ENCODE data around the gene GNA14. TPM values are rescaled to one million over a fixed set of nuclear protein-coding genes. Genes with fewer than 3 reads are reported as not detected.

Gene GNA14
- total RNA-seq, 4 donors from 2014 or later = 3.9 to 12.4 (median 8.9) TPM

- Histone ChIP-seq H3K4me1 (no peaks in the 10 kb centered on the region), H3K4me3 (no peak overlapping the region), H3K27ac (no peak overlapping the region), H3K27me3 (no peaks in the 10 kb centered on the region), H3K36me3 (no peaks in the 10 kb centered on the region), H3K9me3 (no peaks in the 10 kb centered on the region)
- TF ChIP-seq CTCF (IDR thresholded peaks at IDR 0.05) = no peak
- TF ChIP-seq POLR2A (IDR thresholded peaks at IDR 0.05) = no peak
- DNase-seq = no peak
Observed at GRCh38 chr9:77597057-77597456, 51.1 kb downstream of the GNA14 start.

GRCh38 chr9:77595426-77596095 is 52.6 kb downstream of the GNA14 start:
- H3K27me3 ChIP-seq = no peaks in the 10 kb centered on the region

GRCh38 chr9:77594963-77595362 is 53.2 kb downstream of the GNA14 start:
- H3K27ac ChIP-seq = no peak overlapping the region
- no peaks in the 10 kb centered on the region for H3K27me3 ChIP-seq
- H3K4me1 ChIP-seq = peaks cover 0 to 5% (median 0%) of the 10 kb centered on the region in 4 donors
- no peak overlapping the region for H3K4me3 ChIP-seq
- no peaks in the 10 kb centered on the region for H3K36me3 ChIP-seq
- no peak for TF ChIP-seq POLR2A (IDR thresholded peaks at IDR 0.05)
- no peak for TF ChIP-seq CTCF (IDR thresholded peaks at IDR 0.05)
- no peak for DNase-seq
- H3K9me3 ChIP-seq = no peaks in the 10 kb centered on the region

More at GRCh38 chr9:77595426-77596095, 52.6 kb downstream of the GNA14 start:
- Histone ChIP-seq H3K27ac (no peak overlapping the region), H3K4me1 (peaks cover 0 to under 1% (median 0%) of the 10 kb centered on the region in 4 donors), H3K9me3 (no peaks in the 10 kb centered on the region), H3K36me3 (no peaks in the 10 kb centered on the region), H3K4me3 (no peak overlapping the region)
- TF ChIP-seq POLR2A (IDR thresholded peaks at IDR 0.05) (no peak), CTCF (IDR thresholded peaks at IDR 0.05) (no peak)
- no peak for DNase-seq

GRCh38 chr9:77593528-77593927 is 54.6 kb downstream of the GNA14 start:
- TF ChIP-seq CTCF (IDR thresholded peaks at IDR 0.05) (no peak), POLR2A (IDR thresholded peaks at IDR 0.05) (no peak)
- no peak overlapping the region for H3K4me3 ChIP-seq
- H3K9me3 ChIP-seq = no peaks in the 10 kb centered on the region
- no peaks in the 10 kb centered on the region for H3K36me3 ChIP-seq
- no peak overlapping the region for H3K27ac ChIP-seq
- H3K4me1 ChIP-seq = peaks cover 0 to 14% (median 2%) of the 10 kb centered on the region in 4 donors
- H3K27me3 ChIP-seq = no peaks in the 10 kb centered on the region
- DNase-seq = no peak

- Histone ChIP-seq H3K4me1 (peaks cover 0 to 14% (median 2%) of the 10 kb centered on the region in 4 donors), H3K4me3 (no peak overlapping the region), H3K36me3 (no peaks in the 10 kb centered on the region), H3K9me3 (no peaks in the 10 kb centered on the region), H3K27ac (no peak overlapping the region), H3K27me3 (no peaks in the 10 kb centered on the region)
- no peak for DNase-seq
- TF ChIP-seq CTCF (IDR thresholded peaks at IDR 0.05) (no peak), POLR2A (IDR thresholded peaks at IDR 0.05) (no peak)
Observed at GRCh38 chr9:77592476-77592875, 55.6 kb downstream of the GNA14 start.

Data from Peyer's patch (tissue), 4 donors.